ENCODE measurements around the gene MAN2B2.
"Not testable (repeated sequence)": the region's sequence is repeated elsewhere in the genome, so short reads cannot be mapped to it uniquely, and the experiment has no call there.

Gene MAN2B2

GRCh38 chr4:6665320-6665654 lies 90.3 kb downstream of the MAN2B2 start:
- DNase-seq (ENCODE audit: low read depth in 4 of 4, low spot score in 1 of 4): no peak

- no peak for DNase-seq (ENCODE audit: low read depth in 4 of 4, low spot score in 1 of 4)
These were observed 93.4 kb downstream of the MAN2B2 start for GRCh38 chr4:6668391-6668790.

DNA sequence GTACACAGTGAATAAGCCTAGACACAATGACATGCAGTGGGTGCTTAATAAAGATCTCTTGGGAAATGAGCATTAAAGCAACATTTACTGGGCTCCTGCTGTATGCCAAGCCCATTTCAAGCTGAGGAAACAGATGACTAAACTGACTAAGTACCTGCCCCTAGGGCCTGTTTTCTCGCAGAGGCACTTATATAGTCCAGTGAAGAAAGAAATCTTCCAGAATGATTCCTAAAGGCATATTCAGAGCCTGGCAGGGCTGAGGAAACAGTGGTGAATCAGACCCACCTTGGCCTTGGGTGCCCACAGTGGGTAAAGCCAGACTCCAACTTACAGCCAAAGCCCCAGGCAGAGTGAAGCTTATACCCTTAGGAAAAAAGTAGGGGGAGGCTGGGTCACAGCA lies 96.7 kb downstream of the MAN2B2 start:
- no peak for DNase-seq (ENCODE audit: low read depth in 4 of 4, low spot score in 1 of 4)

- no peak for DNase-seq (ENCODE audit: low read depth in 4 of 4, low spot score in 1 of 4)
These were observed 97.1 kb downstream of the MAN2B2 start for GRCh38 chr4:6672131-6672530.

DNA sequence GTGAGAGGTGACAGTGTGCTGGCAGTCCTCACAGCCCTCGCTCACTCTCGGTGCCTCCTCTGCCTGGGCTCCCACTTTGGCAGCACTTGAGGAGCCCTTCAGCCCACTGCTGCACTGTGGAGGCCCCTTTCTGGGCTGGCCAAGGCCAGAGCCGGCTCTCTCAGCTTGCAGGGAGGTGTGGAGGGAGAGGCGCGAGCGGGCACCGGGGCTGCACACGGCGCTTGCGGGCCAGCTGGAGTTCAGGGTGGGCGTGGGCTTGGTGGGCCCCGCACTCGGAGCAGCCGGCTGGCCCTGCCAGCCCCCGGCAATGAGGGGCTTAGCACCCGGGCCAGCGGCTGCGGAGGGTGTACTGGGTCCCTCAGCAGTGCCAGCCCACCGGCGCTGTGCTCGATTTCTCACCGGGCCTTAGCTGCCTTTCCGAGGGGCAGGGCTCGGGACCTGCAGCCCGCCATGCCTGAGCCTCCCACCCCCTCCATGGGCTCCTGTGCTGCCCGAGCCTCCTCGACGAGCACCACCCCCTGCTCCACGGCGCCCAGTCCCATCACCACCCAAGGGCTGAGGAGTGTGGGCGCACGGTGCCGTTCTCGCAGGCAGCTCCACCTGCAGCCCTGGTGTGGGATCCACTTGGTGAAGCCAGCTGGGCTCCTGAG lies 97.7 kb downstream of the MAN2B2 start:
- not testable (repeated sequence) for DNase-seq (ENCODE audit: low read depth in 4 of 4, low spot score in 1 of 4)

Measured in stimulated activated CD4-positive, alpha-beta T cell treated with anti-CD3 and anti-CD28 coated beads, Interleukin-1b, Interleukin-23, amount 100 ng/mL, for 24 hours (primary cell).